ENCODE results near the gene EEPD1. TPM values are rescaled to one million over a fixed set of nuclear protein-coding genes. Genes with fewer than 3 reads are reported as not detected.
"Not testable (repeated sequence)": the region's sequence is repeated elsewhere in the genome, so short reads cannot be mapped to it uniquely, and the experiment has no call there.

Gene EEPD1
- total RNA-seq, 2 experiments from 2014 or later = 0.62 to 0.82 TPM

- H3K4me3 Mint-ChIP-seq = no peak overlapping the region
- H3K4me1 Mint-ChIP-seq = no peaks in the 10 kb centered on the region
- no peaks in the 10 kb centered on the region for H3K27me3 Mint-ChIP-seq
- H3K9me3 Mint-ChIP-seq = no peaks in the 10 kb centered on the region
- no peak overlapping the region for H3K27ac Mint-ChIP-seq
- no peak for DNase-seq
- no peaks in the 10 kb centered on the region for H3K36me3 Mint-ChIP-seq
Measured at GRCh38 chr7:36228039-36228438, 75.0 kb downstream of the EEPD1 start.

GRCh38 chr7:36231406-36231805 lies 78.4 kb downstream of the EEPD1 start:
- DNase-seq = no peak
- H3K4me1 Mint-ChIP-seq = no peaks in the 10 kb centered on the region
- no peaks in the 10 kb centered on the region for H3K36me3 Mint-ChIP-seq
- H3K27me3 Mint-ChIP-seq = no peaks in the 10 kb centered on the region
- H3K27ac Mint-ChIP-seq = no peak overlapping the region
- no peaks in the 10 kb centered on the region for H3K9me3 Mint-ChIP-seq
- H3K4me3 Mint-ChIP-seq = no peak overlapping the region

DNA sequence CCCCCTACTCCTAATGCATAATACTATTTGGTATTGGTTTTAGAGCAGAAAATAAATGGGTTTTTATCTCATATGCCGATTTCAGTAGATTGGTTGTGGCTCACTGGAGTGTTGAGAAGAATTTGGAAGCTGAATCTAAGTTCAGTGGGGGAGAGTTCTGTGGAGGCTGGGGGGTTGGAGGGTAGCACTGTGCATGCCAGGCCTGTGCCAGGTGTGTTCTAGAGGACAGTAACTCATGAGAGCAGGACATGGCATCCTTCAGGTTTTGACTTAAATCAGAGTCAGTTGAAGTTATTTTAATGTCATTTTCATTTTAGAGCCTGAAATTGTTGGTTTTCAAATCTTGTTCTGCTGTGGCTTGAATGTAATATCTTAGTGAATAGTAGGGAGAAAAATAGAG lies 79.5 kb downstream of the EEPD1 start:
- no peak for DNase-seq
- Mint-ChIP-seq H3K4me3 (no peak overlapping the region), H3K27ac (no peak overlapping the region), H3K9me3 (no peaks in the 10 kb centered on the region), H3K27me3 (no peaks in the 10 kb centered on the region), H3K36me3 (no peaks in the 10 kb centered on the region), H3K4me1 (no peaks in the 10 kb centered on the region)

- Mint-ChIP-seq H3K27me3 (no peaks in the 10 kb centered on the region), H3K36me3 (no peaks in the 10 kb centered on the region), H3K27ac (no peak overlapping the region), H3K4me1 (no peaks in the 10 kb centered on the region), H3K9me3 (no peaks in the 10 kb centered on the region), H3K4me3 (no peak overlapping the region)
- no peak for DNase-seq
Measured at GRCh38 chr7:36232971-36233550, 80.0 kb downstream of the EEPD1 start.

DNA sequence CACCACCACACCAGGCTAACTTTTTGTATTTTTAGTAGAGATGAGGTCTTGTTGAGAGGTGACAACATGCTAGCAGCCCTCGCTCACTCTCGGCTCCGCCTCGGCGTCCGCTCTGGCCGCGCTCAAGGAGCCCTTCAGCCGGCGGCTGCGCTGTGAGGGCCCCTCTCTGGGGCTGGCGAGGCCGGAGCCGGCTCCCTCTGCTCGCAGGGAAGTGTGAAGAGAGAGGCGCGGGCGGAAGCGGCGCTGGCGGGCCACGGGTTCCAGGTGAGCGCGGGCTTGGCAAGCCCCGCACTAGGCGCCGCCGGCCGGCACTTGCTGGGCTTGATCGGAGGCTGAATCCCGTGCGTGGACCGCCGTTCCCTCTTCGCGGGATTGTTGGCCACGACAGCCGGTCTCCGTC lies 83.0 kb downstream of the EEPD1 start:
- no peak overlapping the region for H3K4me3 Mint-ChIP-seq
- H3K27ac Mint-ChIP-seq = no peak overlapping the region
- H3K36me3 Mint-ChIP-seq = no peaks in the 10 kb centered on the region
- H3K27me3 Mint-ChIP-seq = no peaks in the 10 kb centered on the region
- no peaks in the 10 kb centered on the region for H3K4me1 Mint-ChIP-seq
- no peaks in the 10 kb centered on the region for H3K9me3 Mint-ChIP-seq
- no peak for DNase-seq

- Mint-ChIP-seq H3K27ac (no peak overlapping the region), H3K4me3 (no peak overlapping the region), H3K9me3 (no peaks in the 10 kb centered on the region), H3K4me1 (no peaks in the 10 kb centered on the region), H3K36me3 (no peaks in the 10 kb centered on the region), H3K27me3 (no peaks in the 10 kb centered on the region)
- DNase-seq = no peak
Measured at GRCh38 chr7:36238138-36238537, 85.1 kb downstream of the EEPD1 start.

DNA sequence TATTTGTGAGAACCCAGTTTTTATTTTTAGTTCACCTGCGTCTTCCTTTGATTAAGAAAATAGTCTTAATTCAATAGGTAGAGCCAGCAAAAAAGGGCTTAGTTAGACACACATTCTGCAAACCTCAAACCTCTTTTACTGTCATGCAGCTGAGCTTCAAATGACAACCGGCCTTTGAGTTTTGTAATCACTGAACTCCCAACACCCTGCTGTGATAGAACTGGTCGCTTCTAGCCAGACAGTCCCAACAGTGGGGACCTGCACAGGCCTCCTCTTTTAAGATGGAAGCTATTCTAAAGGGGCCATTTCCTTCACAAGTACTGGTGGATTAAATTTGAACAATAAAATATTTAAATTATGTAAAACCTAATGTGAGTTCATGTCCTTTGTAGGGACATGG lies 90.3 kb downstream of the EEPD1 start:
- H3K4me3 Mint-ChIP-seq, H3K27me3 Mint-ChIP-seq, H3K27ac Mint-ChIP-seq, H3K36me3 Mint-ChIP-seq, DNase-seq, H3K4me1 Mint-ChIP-seq, H3K9me3 Mint-ChIP-seq: not testable (repeated sequence)

GRCh38 chr7:36244001-36244400 lies 90.9 kb downstream of the EEPD1 start:
- not testable (repeated sequence) for H3K4me1 Mint-ChIP-seq, H3K27ac Mint-ChIP-seq, H3K9me3 Mint-ChIP-seq, H3K36me3 Mint-ChIP-seq, H3K4me3 Mint-ChIP-seq, H3K27me3 Mint-ChIP-seq, DNase-seq

DNA sequence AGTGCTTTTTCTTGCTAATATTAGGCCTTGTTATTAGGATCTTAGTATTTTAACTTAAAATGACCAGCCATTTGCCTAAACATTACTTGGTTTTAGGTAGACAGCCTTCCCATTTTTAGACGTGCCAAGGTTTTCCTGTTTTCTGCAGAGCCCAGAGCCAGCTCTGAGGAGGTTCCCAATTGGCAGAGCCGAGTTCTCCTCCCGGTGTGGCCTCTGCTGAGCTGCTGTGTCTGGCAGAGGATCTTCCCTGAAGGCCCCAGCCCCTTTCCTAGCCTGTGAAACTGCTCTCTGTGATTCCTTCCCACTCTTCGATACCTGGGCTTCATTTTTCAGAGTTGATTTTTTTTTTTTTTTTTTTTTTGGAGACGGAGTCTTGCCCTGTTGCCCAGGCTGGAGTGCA lies 91.4 kb downstream of the EEPD1 start:
- H3K27me3 Mint-ChIP-seq = no peaks in the 10 kb centered on the region
- H3K36me3 Mint-ChIP-seq = no peaks in the 10 kb centered on the region
- H3K4me1 Mint-ChIP-seq = no peaks in the 10 kb centered on the region
- H3K4me3 Mint-ChIP-seq = no peak overlapping the region
- H3K27ac Mint-ChIP-seq = no peak overlapping the region
- H3K9me3 Mint-ChIP-seq = no peaks in the 10 kb centered on the region
- no peak for DNase-seq

- Mint-ChIP-seq H3K9me3 (no peaks in the 10 kb centered on the region), H3K36me3 (no peaks in the 10 kb centered on the region), H3K27ac (no peak overlapping the region), H3K4me1 (no peaks in the 10 kb centered on the region), H3K4me3 (no peak overlapping the region), H3K27me3 (no peaks in the 10 kb centered on the region)
- no peak for DNase-seq
Measured at GRCh38 chr7:36245684-36246299, 92.7 kb downstream of the EEPD1 start.

GRCh38 chr7:36249091-36249490 lies 96.0 kb downstream of the EEPD1 start:
- Mint-ChIP-seq H3K27ac (no peak overlapping the region), H3K9me3 (peaks cover 4% of the 10 kb centered on the region), H3K4me1 (no peaks in the 10 kb centered on the region), H3K36me3 (no peaks in the 10 kb centered on the region), H3K4me3 (no peak overlapping the region), H3K27me3 (no peaks in the 10 kb centered on the region)
- DNase-seq = no peak

DNA sequence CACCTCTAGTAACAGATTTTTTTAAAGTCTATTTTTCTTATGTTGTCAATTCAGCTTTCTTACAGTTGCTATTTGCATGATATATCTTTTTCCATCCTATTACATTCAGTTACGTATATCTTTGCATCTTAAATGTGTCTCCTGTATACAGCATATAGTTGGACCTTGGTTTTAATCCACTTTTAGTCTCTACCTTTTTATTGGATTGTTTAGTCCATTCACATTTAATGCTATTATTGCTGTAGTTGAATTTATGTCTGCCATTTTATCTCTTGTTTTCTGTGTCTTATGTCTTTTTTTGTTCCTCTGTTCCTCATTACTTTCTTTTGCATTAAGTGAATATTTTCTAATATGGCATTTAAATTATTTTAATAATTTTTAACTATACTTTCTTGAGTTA lies 100.6 kb downstream of the EEPD1 start:
- H3K27me3 Mint-ChIP-seq = no peaks in the 10 kb centered on the region
- peaks cover 7% of the 10 kb centered on the region for H3K36me3 Mint-ChIP-seq
- peaks cover 23% of the 10 kb centered on the region for H3K9me3 Mint-ChIP-seq
- H3K4me1 Mint-ChIP-seq = no peaks in the 10 kb centered on the region
- DNase-seq = no peak
- no peak overlapping the region for H3K27ac Mint-ChIP-seq
- no peak overlapping the region for H3K4me3 Mint-ChIP-seq

DNA sequence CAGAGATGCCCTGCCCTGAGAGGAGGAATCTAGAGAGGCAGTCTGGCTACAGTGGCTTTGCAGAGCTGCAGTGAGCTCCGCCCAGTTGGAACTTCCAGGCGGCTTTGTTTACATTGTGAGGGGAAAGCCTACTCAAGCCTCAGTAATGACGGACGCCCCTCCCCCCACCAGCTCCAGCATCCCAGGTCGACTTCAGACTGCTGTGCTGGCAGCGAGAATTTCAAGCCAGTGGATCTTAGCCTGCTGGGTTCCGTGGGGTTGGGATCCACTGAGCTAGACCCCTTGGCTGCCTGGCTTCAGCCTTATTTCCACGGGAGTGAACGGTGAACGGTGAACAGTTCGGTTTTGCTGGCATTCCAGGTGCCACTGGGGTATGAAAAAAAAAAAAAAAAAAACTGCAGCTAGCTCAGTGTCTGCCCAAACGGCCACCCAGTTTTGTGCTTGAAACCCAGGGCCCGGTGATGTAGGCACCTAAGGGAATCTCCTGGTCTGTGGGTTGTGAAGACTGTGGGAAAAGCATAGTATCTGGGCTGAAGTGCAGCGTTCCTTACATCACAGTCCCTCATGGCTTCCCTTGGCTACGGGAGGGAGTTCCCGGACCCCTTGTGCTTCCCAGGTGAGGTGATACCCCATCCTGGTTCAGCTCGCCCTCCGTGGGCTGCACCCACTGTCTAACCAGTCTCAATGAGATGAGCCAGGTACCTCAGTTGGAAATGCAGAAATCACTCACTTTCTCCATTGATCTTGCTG lies 105.6 kb downstream of the EEPD1 start:
- DNase-seq, H3K4me3 Mint-ChIP-seq, H3K27me3 Mint-ChIP-seq, H3K27ac Mint-ChIP-seq, H3K36me3 Mint-ChIP-seq: not testable (repeated sequence)
- Mint-ChIP-seq H3K4me1 (peaks cover 16% of the 10 kb centered on the region), H3K9me3 (peaks cover 21% of the 10 kb centered on the region)

GRCh38 chr7:36260481-36260880 lies 107.4 kb downstream of the EEPD1 start:
- no peaks in the 10 kb centered on the region for H3K27me3 Mint-ChIP-seq
- H3K36me3 Mint-ChIP-seq = peaks cover 3% of the 10 kb centered on the region
- H3K4me1 Mint-ChIP-seq = peaks cover 20% of the 10 kb centered on the region
- peaks cover 6% of the 10 kb centered on the region for H3K9me3 Mint-ChIP-seq
- no peak for DNase-seq
- H3K4me3 Mint-ChIP-seq = no peak overlapping the region
- H3K27ac Mint-ChIP-seq = no peak overlapping the region

- Mint-ChIP-seq H3K27ac (no peak overlapping the region), H3K4me3 (no peak overlapping the region), H3K9me3 (no peaks in the 10 kb centered on the region), H3K4me1 (peaks cover 22% of the 10 kb centered on the region), H3K36me3 (no peaks in the 10 kb centered on the region), H3K27me3 (no peaks in the 10 kb centered on the region)
- no peak for DNase-seq
Measured at GRCh38 chr7:36261019-36261754, 108.1 kb downstream of the EEPD1 start.
